Caco-2 (cell line): ENCODE measurements around the gene SMIM33. TPM values are rescaled to one million over a fixed set of nuclear protein-coding genes. Genes with fewer than 3 reads are reported as not detected.

Experiments used
- BruUV-seq: library from RNA; stranded (reverse); fragments of 400-500 nt; replicated peaks from 2 replicates; lab custom pipeline; 2021; lab: Mats Ljungman, UMichigan
- CTCF ChIA-PET: fragments of 300-600 bp; sonication (Branson Sonifier 250); formaldehyde crosslinking; loops from one replicate; lab custom pipeline; 2022; ENCODE audit warnings: antibody characterized with exemption; lab: Charles Lee
- POLR2A ChIA-PET: fragments of 300-600 bp; sonication (Branson Sonifier 250); formaldehyde crosslinking; loops from one replicate; lab custom pipeline; 2022; ENCODE audit warnings: antibody characterized with exemption; lab: Charles Lee
- DNase-seq, 2 experiments: peaks; one replicate each; pipeline versions ENCODE4 v3.0.0 to v3.0.0-alpha.2; 2020 to 2022
- H3K27me3 ChIP-seq: replicated peaks from 2 replicates; pipeline ENCODE4 v1.6.0; 2011; ENCODE audit warnings: low read length; ENCODE audit not compliant: control insufficient read depth, insufficient read depth
- H3K36me3 ChIP-seq: 2 replicates; pipeline ENCODE4 v1.5.1; 2011; ENCODE audit warnings: low read length; ENCODE audit not compliant: control insufficient read depth, insufficient read depth
- H3K4me1 ChIP-seq: fragments of 250-450 bp; sonication (Bioruptor Pico); 2 replicates; pipeline ENCODE4 v1.5.1; 2020; ENCODE audit warnings: mild to moderate bottlenecking
- H3K4me3 ChIP-seq: 2 replicates; pipeline ENCODE4 v1.5.1; 2011; ENCODE audit warnings: low read depth, mild to moderate bottlenecking, control low read depth, low read length
- H3K9me3 ChIP-seq: fragments of 250-450 bp; sonication (Bioruptor Pico); 2 replicates; pipeline ENCODE4 v1.5.1; 2020; ENCODE audit warnings: mild to moderate bottlenecking, moderate library complexity
- H3K27ac Mint-ChIP-seq: one replicate; pipeline ENCODE4 v1.8.0; 2022; ENCODE audit warnings: mixed read lengths; ENCODE audit not compliant: unreplicated experiment
- H3K27me3 Mint-ChIP-seq: one replicate; pipeline ENCODE4 v1.8.0; 2022; ENCODE audit warnings: mixed read lengths; ENCODE audit not compliant: insufficient read depth, unreplicated experiment
- H3K36me3 Mint-ChIP-seq: one replicate; pipeline ENCODE4 v1.8.0; 2022; ENCODE audit warnings: mild to moderate bottlenecking, mixed read lengths; ENCODE audit not compliant: insufficient read depth, unreplicated experiment
- H3K4me1 Mint-ChIP-seq: one replicate; pipeline ENCODE4 v1.8.0; 2022; ENCODE audit warnings: low read depth, mixed read lengths; ENCODE audit not compliant: unreplicated experiment
- H3K4me3 Mint-ChIP-seq: one replicate; pipeline ENCODE4 v1.8.0; 2022; ENCODE audit warnings: mild to moderate bottlenecking, moderate library complexity, mixed read lengths; ENCODE audit not compliant: unreplicated experiment
- H3K9me3 Mint-ChIP-seq: one replicate; pipeline ENCODE4 v1.8.0; 2022; ENCODE audit warnings: mixed read lengths; ENCODE audit not compliant: unreplicated experiment
- CTCF ChIP-seq, 2 experiments: fragments of 200-600 bp in 1 of 2; IDR thresholded peaks; 1 replicate in 1 of 2; 2 replicates in 1 of 2; pipeline versions ENCODE4 v1.5.1 to v1.8.0; 2011 to 2022; ENCODE audit warnings: antibody characterized with exemption in 1 of 2, control low read depth in 1 of 2, inconsistent platforms in 1 of 2, low read depth in 1 of 2, low read length in 1 of 2, mild to moderate bottlenecking in 1 of 2, moderate library complexity in 1 of 2; ENCODE audit not compliant: insufficient read depth in 1 of 2, severe bottlenecking in 1 of 2, unreplicated experiment in 1 of 2
- intact Hi-C: fragments of 100-400 bp; cut with micrococcal nuclease; formaldehyde crosslinking; loops from one replicate; pipeline ENCODE4 v1.10.0; 2022; ENCODE audit not compliant: unreplicated experiment
- total RNA-seq: library from RNA; stranded (reverse); gene quantifications from 2 replicates; pipeline ENCODE4 v1.2.3, GENCODE V29; 2022

The SMIM33 gene
- total RNA-seq, 1 experiment from 2014 or later, result not detected

GRCh38 chr5:139459451-139459934 is 11.3 kb upstream of the SMIM33 start:
- H3K27me3 ChIP-seq, result no peaks in the 10 kb centered on the region
- H3K9me3 ChIP-seq, result no peaks in the 10 kb centered on the region
- H3K4me3 Mint-ChIP-seq, result no peak overlapping the region
- TF ChIP-seq CTCF (IDR thresholded peaks at IDR 0.05; ENCODE audit: insufficient read depth in 1 of 2, low read depth in 1 of 2, low read length in 1 of 2, severe bottlenecking in 1 of 2, unreplicated experiment in 1 of 2), result no peak
- BruUV-seq, result no TSS peak
- H3K36me3 ChIP-seq, result no peaks in the 10 kb centered on the region
- no peaks in the 10 kb centered on the region for H3K9me3 Mint-ChIP-seq
- no peak overlapping the region for H3K4me3 ChIP-seq
- CTCF ChIA-PET, result no interaction called here
- POLR2A ChIA-PET, result interaction anchor here (0.6 to 1.0 kb wide), 3 partner anchors 21 to 242 kb away, joined by 4 to 8 read pairs (median 4); partner anchors contain the start of gene DNAJC18
- intact Hi-C loops, result loop anchor here (2.0 kb wide), 1 partner anchor 21 kb away; the partner anchor contains the start of gene DNAJC18
- peak in 1 of 2 experiments; percentile 21 for DNase-seq
- no peaks in the 10 kb centered on the region for H3K27me3 Mint-ChIP-seq
- peak overlapping the region; percentile 18 for H3K27ac Mint-ChIP-seq
- H3K4me1 Mint-ChIP-seq, result no peaks in the 10 kb centered on the region
- peaks cover 12% of the 10 kb centered on the region for H3K4me1 ChIP-seq
- H3K36me3 Mint-ChIP-seq, result no peaks in the 10 kb centered on the region

- Histone ChIP-seq H3K27me3 (no peaks in the 10 kb centered on the region), H3K9me3 (no peaks in the 10 kb centered on the region), H3K4me1 (peaks cover 12% of the 10 kb centered on the region), H3K4me3 (no peak overlapping the region), H3K36me3 (no peaks in the 10 kb centered on the region)
- ChIA-PET POLR2A (no interaction called here), CTCF (no interaction called here)
- Mint-ChIP-seq H3K4me1 (no peaks in the 10 kb centered on the region), H3K27me3 (no peaks in the 10 kb centered on the region), H3K9me3 (no peaks in the 10 kb centered on the region), H3K4me3 (no peak overlapping the region), H3K36me3 (no peaks in the 10 kb centered on the region), H3K27ac (no peak overlapping the region)
- no peak for DNase-seq
- no peak for TF ChIP-seq CTCF (IDR thresholded peaks at IDR 0.05; ENCODE audit: insufficient read depth in 1 of 2, low read depth in 1 of 2, low read length in 1 of 2, severe bottlenecking in 1 of 2, unreplicated experiment in 1 of 2)
- no TSS peak for BruUV-seq
- intact Hi-C loops, result no loop called here
Observed at GRCh38 chr5:139460455-139460854, 10.3 kb upstream of the SMIM33 start.

- no peak overlapping the region for H3K4me3 ChIP-seq
- DNase-seq, result no peak
- H3K36me3 ChIP-seq, result no peaks in the 10 kb centered on the region
- no peak overlapping the region for H3K27ac Mint-ChIP-seq
- intact Hi-C loops, result no loop called here
- no peaks in the 10 kb centered on the region for H3K4me1 Mint-ChIP-seq
- TF ChIP-seq CTCF (IDR thresholded peaks at IDR 0.05; ENCODE audit: insufficient read depth in 1 of 2, low read depth in 1 of 2, low read length in 1 of 2, severe bottlenecking in 1 of 2, unreplicated experiment in 1 of 2), result no peak
- ChIA-PET CTCF (no interaction called here), POLR2A (no interaction called here)
- H3K27me3 Mint-ChIP-seq, result no peaks in the 10 kb centered on the region
- H3K27me3 ChIP-seq, result no peaks in the 10 kb centered on the region
- H3K9me3 ChIP-seq, result no peaks in the 10 kb centered on the region
- no TSS peak for BruUV-seq
- H3K36me3 Mint-ChIP-seq, result no peaks in the 10 kb centered on the region
- peaks cover 12% of the 10 kb centered on the region for H3K4me1 ChIP-seq
- no peak overlapping the region for H3K4me3 Mint-ChIP-seq
- H3K9me3 Mint-ChIP-seq, result no peaks in the 10 kb centered on the region
Observed at GRCh38 chr5:139461176-139461575, 9.6 kb upstream of the SMIM33 start.
